ENCODE measurements around the gene CLUH.

DNA sequence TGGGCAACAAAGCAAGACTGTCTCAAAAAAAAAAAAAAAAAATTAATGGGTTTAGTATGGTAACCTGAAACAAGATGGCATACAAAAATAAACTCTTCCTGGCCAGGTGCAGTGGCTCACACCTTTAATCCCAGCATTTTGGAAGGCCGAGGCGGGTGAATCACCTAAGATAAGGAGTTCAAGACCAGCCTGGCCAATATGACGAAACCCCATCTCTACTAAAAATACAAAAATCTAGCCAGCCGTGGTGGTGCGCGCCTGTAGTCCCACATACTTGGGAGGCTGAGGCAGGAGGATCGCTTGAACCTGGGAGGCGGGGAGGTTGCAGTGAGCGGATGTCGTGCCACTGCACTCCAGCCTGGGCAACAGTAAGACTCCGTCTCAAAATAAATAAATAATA, 62.4 kb downstream of the CLUH start:
- TF ChIP-seq, protein P1, sequence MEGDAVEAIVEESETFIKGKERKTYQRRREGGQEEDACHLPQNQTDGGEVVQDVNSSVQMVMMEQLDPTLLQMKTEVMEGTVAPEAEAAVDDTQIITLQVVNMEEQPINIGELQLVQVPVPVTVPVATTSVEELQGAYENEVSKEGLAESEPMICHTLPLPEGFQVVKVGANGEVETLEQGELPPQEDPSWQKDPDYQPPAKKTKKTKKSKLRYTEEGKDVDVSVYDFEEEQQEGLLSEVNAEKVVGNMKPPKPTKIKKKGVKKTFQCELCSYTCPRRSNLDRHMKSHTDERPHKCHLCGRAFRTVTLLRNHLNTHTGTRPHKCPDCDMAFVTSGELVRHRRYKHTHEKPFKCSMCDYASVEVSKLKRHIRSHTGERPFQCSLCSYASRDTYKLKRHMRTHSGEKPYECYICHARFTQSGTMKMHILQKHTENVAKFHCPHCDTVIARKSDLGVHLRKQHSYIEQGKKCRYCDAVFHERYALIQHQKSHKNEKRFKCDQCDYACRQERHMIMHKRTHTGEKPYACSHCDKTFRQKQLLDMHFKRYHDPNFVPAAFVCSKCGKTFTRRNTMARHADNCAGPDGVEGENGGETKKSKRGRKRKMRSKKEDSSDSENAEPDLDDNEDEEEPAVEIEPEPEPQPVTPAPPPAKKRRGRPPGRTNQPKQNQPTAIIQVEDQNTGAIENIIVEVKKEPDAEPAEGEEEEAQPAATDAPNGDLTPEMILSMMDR (IDR thresholded peaks at IDR 0.05; ENCODE audit: low read depth, low read length), result no peak
- TF ChIP-seq EZH2phosphoT487 (IDR thresholded peaks at IDR 0.05; ENCODE audit: low read depth), result no peak
